ENCODE data around the gene VILL.
"Not testable (repeated sequence)": the region's sequence is repeated elsewhere in the genome, so short reads cannot be mapped to it uniquely, and the experiment has no call there.

The VILL gene

DNA sequence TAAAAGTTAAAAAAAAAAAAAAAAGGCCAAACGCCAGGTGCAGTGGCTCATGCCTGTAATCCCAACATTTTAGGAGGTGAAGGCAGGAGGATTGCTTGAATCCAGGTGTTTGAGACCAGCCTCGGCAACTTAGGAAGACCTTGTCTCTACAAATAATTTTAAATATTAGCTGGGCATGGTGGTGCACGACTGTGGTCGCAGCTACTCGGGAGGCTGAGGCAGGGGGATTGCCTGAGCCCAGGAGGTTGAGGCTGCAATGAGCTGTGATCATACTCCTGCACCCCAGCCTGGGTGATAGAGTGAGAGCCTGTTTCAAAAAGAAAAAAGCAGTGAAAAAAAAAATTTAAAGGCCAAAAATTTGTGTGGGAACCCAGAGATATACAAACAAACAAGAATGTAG, 45.7 kb downstream of the VILL start:
- DNase-seq (ENCODE audit: low spot score), result no peak

GRCh38 chr3:38036906-38037305, 46.3 kb downstream of the VILL start:
- no peak for DNase-seq (ENCODE audit: low spot score)

- no peak for DNase-seq (ENCODE audit: low spot score)
These were observed 47.9 kb downstream of the VILL start for GRCh38 chr3:38038447-38038911.

GRCh38 chr3:38039101-38039898, 48.7 kb downstream of the VILL start, which contains the start of gene DLEC1:
Gene DLEC1, plus strand, starts transcription at chr3:38039208. Its CDS starts 18 bp downstream, at chr3:38039226.
- no peak for DNase-seq (ENCODE audit: low spot score)

DNA sequence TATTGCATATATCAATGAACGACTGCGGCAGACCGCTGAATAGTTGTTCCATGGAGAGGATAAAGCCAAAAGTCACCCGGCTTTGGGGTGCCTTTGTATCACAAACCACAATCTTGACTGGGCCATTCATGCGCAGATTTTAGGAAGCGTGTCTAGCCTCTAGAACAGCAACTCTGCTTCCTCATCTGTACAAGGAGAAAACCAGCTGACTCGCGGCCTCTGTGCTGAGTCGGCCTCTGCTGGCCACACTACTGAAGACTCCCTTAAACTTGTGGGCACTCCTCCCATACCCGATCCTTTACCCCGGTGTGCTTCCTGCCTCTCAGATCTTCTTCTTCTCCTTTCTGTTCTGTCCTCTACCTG, 49.3 kb downstream of the VILL start:
- peak; percentile 40 for DNase-seq (ENCODE audit: low spot score)

DNA sequence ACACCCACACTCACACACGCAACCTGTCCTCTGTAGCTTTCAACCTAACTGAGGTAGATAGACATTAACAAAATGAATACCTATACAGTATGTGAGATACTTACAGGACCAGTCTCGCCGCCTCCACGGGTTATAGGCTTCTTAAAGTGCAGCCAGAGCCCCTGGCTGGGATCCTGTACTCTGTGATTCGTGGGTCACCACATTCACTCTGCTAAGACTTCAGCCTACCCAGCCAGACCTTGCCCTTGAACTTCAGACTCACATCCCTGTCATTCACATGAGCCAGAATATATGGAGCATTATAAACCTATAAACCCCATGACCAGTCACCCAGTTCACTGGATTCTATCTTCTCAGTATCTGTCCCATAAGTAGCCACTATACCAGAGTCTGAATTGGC, 49.8 kb downstream of the VILL start:
- no peak for DNase-seq (ENCODE audit: low spot score)

- no peak for DNase-seq (ENCODE audit: low spot score)
These were observed 52.9 kb downstream of the VILL start for GRCh38 chr3:38043486-38043885.

GRCh38 chr3:38046027-38046426, 55.4 kb downstream of the VILL start:
- DNase-seq (ENCODE audit: low spot score), result no peak

DNA sequence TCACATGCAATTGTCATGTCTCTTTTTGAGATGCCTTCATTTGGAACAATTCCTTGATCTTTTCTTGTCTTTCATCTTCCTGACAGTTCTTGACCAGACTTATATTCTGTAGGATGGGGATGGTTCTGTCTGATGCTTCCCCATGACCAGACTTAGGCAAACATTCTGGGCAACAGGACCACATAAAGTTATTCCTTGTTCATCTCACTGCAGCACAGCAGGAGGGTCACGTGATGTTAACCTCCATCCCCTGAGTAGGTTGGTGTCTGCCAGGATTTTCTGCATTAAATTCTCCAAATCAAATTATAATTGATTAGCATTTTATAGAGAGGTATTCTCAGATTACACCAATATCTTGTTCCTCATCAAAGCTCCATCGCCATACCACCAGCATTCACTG, 56.2 kb downstream of the VILL start:
- no peak for DNase-seq (ENCODE audit: low spot score)

DNA sequence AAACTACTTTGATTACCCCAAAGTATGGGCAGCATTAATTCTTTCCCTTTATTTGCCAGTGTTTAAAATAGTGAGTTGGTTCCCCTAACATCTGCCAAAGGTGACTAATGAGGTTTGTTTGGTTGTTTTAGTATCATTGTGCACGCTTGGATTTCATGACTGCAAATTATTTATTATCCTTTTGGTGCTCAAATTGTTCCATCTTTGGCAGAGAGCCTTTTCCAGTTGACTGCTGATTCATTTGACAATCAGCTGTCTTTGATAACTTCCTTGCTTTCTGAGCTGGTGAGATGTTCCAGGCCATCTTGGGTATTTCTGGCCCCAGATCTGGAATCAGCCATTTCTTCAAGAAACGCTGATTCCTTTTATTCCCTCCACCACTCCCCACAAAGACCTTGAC, 57.3 kb downstream of the VILL start:
- DNase-seq (ENCODE audit: low spot score), result no peak

GRCh38 chr3:38049358-38050126, 59.0 kb downstream of the VILL start:
- no peak for DNase-seq (ENCODE audit: low spot score)

- no peak for DNase-seq (ENCODE audit: low spot score)
These were observed 60.5 kb downstream of the VILL start for GRCh38 chr3:38051131-38051530.

DNA sequence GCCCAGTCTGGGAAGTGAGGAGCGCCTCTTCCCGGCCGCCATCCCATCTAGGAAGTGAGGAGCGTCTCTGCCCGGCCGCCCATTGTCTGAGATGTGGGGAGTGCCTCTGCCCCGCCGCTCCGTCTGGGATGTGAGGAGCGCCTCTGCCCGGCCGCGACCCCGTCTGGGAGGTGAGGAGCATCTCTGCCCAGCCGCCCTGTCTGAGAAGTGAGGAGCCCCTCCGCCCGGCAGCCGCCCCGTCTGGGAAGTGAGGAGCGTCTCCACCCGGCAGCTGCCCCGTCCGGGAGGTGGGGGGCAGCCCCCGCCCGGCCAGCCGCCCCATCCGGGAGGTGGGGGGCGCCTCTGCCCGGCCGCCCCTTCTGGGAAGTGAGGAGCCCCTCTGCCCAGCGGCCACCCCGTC, 62.7 kb downstream of the VILL start:
- not testable (repeated sequence) for DNase-seq (ENCODE audit: low spot score)

- not testable (repeated sequence) for DNase-seq (ENCODE audit: low spot score)
These were observed 63.4 kb downstream of the VILL start for GRCh38 chr3:38053813-38054498.

GRCh38 chr3:38054499-38055001, 64.0 kb downstream of the VILL start:
- no peak for DNase-seq (ENCODE audit: low spot score)
